Cardiac muscle cell (in vitro differentiated cells and primary cell): Measurements from ENCODE around the gene COMMD3. TPM values are rescaled to one million over a fixed set of nuclear protein-coding genes. Genes with fewer than 3 reads are reported as not detected.

Source experiments
- DNase-seq, 2 donors: peaks; one replicate each; pipeline versions ENCODE4 v3.0.0 to v3.0.0-alpha.2; 2010 to 2017; ENCODE audit warnings: low read depth in 1 of 2, low spot score in 1 of 2
- H3K27ac ChIP-seq: fragments of 200-600 bp; sonication (generic); 2 replicates; pipeline ENCODE4 v1.5.1; 2016
- H3K27me3 ChIP-seq: fragments of 200-600 bp; sonication (generic); 2 replicates; pipeline ENCODE4 v1.6.0; 2016; ENCODE audit warnings: control low read depth
- H3K36me3 ChIP-seq: fragments of 200-600 bp; sonication (generic); 2 replicates; pipeline ENCODE4 v1.5.1; 2016; ENCODE audit warnings: control low read depth
- H3K4me1 ChIP-seq: fragments of 200-600 bp; sonication (generic); 2 replicates; pipeline ENCODE4 v1.8.1; 2017; ENCODE audit warnings: low read depth, mild to moderate bottlenecking, mixed run types
- H3K4me3 ChIP-seq: fragments of 200-600 bp; sonication (generic); 2 replicates; pipeline ENCODE4 v1.5.1; 2016; ENCODE audit warnings: mild to moderate bottlenecking
- H3K9me3 ChIP-seq: fragments of 200-600 bp; sonication (generic); 2 replicates; pipeline ENCODE4 v1.5.1; 2017; ENCODE audit warnings: low read depth, mild to moderate bottlenecking, control low read depth
- polyA plus RNA-seq: library from polyadenylated mRNA; unstranded; fragments of >200 nt; fragmentation: Nextera tagmentation; extraction: Ambion mirVana; gene quantifications from 2 replicates; pipeline ENCODE4 v1.2.1, GENCODE V29; 2016
- total RNA-seq: library from RNA; depleted of rRNA; stranded (reverse); fragments of >200 nt; gene quantifications from 2 replicates; pipeline ENCODE4 v1.2.3, GENCODE V29; 2016
- TF ChIP-seq, protein P1 (sequence below): IDR thresholded peaks from 2 replicates; pipeline ENCODE4 v1.5.1; 2012; ENCODE audit warnings: low read depth, mild to moderate bottlenecking, low read length

Gene COMMD3
- total and polyA plus RNA-seq, 2 experiments from 2014 or later = 54.3 to 132 TPM

DNA sequence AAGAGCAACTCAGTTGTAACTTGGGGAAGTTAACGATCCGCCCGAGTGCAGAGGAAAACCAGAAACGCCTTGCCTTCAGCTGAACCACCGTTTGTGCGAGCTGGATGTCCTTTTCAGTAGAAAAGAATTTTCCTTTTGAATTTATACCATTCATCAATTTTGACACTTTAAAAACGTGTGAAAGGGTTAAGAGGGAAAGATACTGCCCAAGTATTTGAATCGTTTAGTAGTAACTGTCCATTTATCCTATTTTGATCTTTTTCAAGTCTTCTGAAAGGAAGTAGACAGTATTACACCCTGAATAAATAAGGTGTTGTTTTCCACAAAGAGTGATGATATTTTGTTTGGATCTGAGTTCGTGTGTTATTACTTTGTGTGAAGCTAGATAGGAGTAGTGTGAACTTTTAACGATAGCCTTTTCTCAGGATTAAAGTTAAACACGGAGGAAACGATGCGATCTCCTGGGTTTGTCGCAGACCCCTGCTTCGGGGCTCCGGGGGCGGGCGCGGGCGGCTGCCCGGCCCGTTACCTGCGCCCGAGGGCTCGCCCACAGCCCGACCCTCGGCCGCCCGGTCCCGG is 3.9 kb downstream of the COMMD3 start:
- Histone ChIP-seq H3K4me3 (peak overlapping the region; percentile 26), H3K36me3 (no peaks in the 10 kb centered on the region), H3K4me1 (peaks cover 22% of the 10 kb centered on the region), H3K27me3 (peaks cover 72% of the 10 kb centered on the region), H3K9me3 (no peaks in the 10 kb centered on the region), H3K27ac (no peak overlapping the region)
- no peak for DNase-seq
- TF ChIP-seq, protein P1, sequence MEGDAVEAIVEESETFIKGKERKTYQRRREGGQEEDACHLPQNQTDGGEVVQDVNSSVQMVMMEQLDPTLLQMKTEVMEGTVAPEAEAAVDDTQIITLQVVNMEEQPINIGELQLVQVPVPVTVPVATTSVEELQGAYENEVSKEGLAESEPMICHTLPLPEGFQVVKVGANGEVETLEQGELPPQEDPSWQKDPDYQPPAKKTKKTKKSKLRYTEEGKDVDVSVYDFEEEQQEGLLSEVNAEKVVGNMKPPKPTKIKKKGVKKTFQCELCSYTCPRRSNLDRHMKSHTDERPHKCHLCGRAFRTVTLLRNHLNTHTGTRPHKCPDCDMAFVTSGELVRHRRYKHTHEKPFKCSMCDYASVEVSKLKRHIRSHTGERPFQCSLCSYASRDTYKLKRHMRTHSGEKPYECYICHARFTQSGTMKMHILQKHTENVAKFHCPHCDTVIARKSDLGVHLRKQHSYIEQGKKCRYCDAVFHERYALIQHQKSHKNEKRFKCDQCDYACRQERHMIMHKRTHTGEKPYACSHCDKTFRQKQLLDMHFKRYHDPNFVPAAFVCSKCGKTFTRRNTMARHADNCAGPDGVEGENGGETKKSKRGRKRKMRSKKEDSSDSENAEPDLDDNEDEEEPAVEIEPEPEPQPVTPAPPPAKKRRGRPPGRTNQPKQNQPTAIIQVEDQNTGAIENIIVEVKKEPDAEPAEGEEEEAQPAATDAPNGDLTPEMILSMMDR = no peak

- peak within 1 kb of the TSS; percentile 57 for H3K27ac ChIP-seq
- H3K4me1 ChIP-seq = peaks cover 20% of the 10 kb centered on the region
- TF ChIP-seq, protein P1 = no peak
- H3K27me3 ChIP-seq = peaks cover 68% of the 10 kb centered on the region
- H3K36me3 ChIP-seq = no peaks in the 10 kb centered on the region
- peak within 1 kb of the TSS; percentile 86 for H3K4me3 ChIP-seq
- H3K9me3 ChIP-seq = no peaks in the 10 kb centered on the region
- peak; percentile 87 to 89 for DNase-seq
Measured at GRCh38 chr10:22320591-22321155, 4.5 kb downstream of the COMMD3 start, which contains the start of gene BMI1. BMI1 (plus strand) TSS chr10:22321099; CDS start chr10:22326450, 5,351 bp downstream.

GRCh38 chr10:22321156-22321923 is 5.2 kb downstream of the COMMD3 start:
- H3K27me3 ChIP-seq = peaks cover 66% of the 10 kb centered on the region

DNA sequence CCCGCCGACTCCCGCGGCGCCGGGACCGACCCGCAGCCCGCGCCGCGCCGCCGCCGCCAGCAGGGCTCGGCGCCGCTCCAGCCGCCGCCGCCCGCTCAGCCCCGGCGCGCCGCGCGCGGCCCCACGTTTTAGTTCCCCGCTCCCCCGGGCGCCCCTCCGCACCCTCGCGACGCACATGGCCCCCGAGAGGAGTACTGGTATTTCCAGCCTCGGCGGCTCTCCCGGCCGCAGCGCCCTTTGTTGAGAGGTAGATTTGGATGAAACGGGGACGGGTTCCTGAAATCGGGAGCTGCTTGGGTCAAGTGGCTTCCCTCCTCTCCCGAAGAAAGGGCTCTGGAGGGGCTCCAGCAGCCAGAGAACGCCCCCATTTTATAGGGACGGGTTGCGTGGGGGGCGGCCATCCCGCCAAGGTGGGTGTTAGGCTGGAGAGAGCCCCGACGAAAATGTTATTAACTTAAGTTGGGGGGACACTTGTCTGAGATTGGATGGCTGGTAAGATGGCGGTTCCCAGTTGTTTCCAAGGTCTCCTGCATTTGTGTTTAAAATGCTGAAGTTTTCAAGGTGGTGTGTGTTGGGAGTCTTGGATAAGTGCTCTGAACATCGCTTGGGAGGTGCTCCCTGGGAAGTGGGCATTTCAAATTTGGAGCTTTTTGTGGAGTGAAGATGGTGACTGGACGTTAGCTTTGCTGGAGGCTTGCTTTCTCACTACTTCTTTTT is 5.9 kb downstream of the COMMD3 start:
- peak; percentile 32 to 50 for DNase-seq
- Histone ChIP-seq H3K4me1 (peaks cover 19% of the 10 kb centered on the region), H3K36me3 (no peaks in the 10 kb centered on the region), H3K4me3 (peak overlapping the region; percentile 70), H3K27ac (no peak overlapping the region), H3K9me3 (no peaks in the 10 kb centered on the region), H3K27me3 (peaks cover 74% of the 10 kb centered on the region)
- TF ChIP-seq, protein P1 = no peak

More at GRCh38 chr10:22321156-22321923, 5.2 kb downstream of the COMMD3 start:
- Histone ChIP-seq H3K9me3 (no peaks in the 10 kb centered on the region), H3K4me1 (peaks cover 20% of the 10 kb centered on the region), H3K36me3 (no peaks in the 10 kb centered on the region), H3K4me3 (peak overlapping the region; percentile 86), H3K27ac (peak overlapping the region; percentile 57)
- TF ChIP-seq, protein P1 = no peak
- peak; percentile 88 for DNase-seq

GRCh38 chr10:22322641-22323160 is 6.5 kb downstream of the COMMD3 start:
- peak overlapping the region; percentile 70 for H3K4me3 ChIP-seq
- no peaks in the 10 kb centered on the region for H3K9me3 ChIP-seq
- peaks cover 16% of the 10 kb centered on the region for H3K4me1 ChIP-seq
- peaks cover 3% of the 10 kb centered on the region for H3K36me3 ChIP-seq
- DNase-seq = no peak
- H3K27me3 ChIP-seq = peaks cover 70% of the 10 kb centered on the region
- H3K27ac ChIP-seq = no peak overlapping the region
- TF ChIP-seq, protein P1 = no peak
